Stimulated activated CD8-positive, alpha-beta memory T cell treated with anti-CD3 and anti-CD28 coated beads, Interleukin-15, amount 100 ng/mL, for 24 hours (primary cell): ENCODE measurements around the gene C2orf69.
A peak's percentile ranks its signal among the peaks of the same experiment; 100 is the strongest.
"Not testable (repeated sequence)": the region's sequence is repeated elsewhere in the genome, so short reads cannot be mapped to it uniquely, and the experiment has no call there.

ENCODE experiments used
- DNase-seq: peaks from one replicate; pipeline ENCODE4 v3.0.0-alpha.2; 2020; ENCODE audit warnings: low read depth

The C2orf69 gene

GRCh38 chr2:199911052-199911876 is at the start of gene C2orf69:
C2orf69 (plus strand) TSS chr2:199911293; CDS start chr2:199911439, 146 bp downstream.
- DNase-seq: peak; percentile 82

- DNase-seq: no peak
Measured at GRCh38 chr2:199862788-199863187, 48.3 kb upstream of the C2orf69 start.

- no peak for DNase-seq
Measured at GRCh38 chr2:199865905-199866304, 45.2 kb upstream of the C2orf69 start.

- DNase-seq: no peak
Measured at GRCh38 chr2:199868431-199869226, 42.5 kb upstream of the C2orf69 start.

- no peak for DNase-seq
Measured at GRCh38 chr2:199869227-199869541, 41.9 kb upstream of the C2orf69 start.

GRCh38 chr2:199869653-199870052 is 41.4 kb upstream of the C2orf69 start:
- no peak for DNase-seq

- no peak for DNase-seq
Measured at GRCh38 chr2:199870581-199870980, 40.5 kb upstream of the C2orf69 start.

- no peak for DNase-seq
Measured at GRCh38 chr2:199874209-199874608, 36.9 kb upstream of the C2orf69 start.

GRCh38 chr2:199875400-199875799 is 35.7 kb upstream of the C2orf69 start:
- DNase-seq: no peak

- no peak for DNase-seq
Measured at GRCh38 chr2:199882667-199883066, 28.4 kb upstream of the C2orf69 start.

- DNase-seq: no peak
Measured at GRCh38 chr2:199883474-199884212, 27.4 kb upstream of the C2orf69 start.

GRCh38 chr2:199895406-199895805 is 15.7 kb upstream of the C2orf69 start:
- DNase-seq: no peak

GRCh38 chr2:199896617-199897016 is 14.5 kb upstream of the C2orf69 start:
- DNase-seq: no peak

GRCh38 chr2:199901942-199902341 is 9.2 kb upstream of the C2orf69 start:
- no peak for DNase-seq

- DNase-seq: no peak
Measured at GRCh38 chr2:199902486-199903110, 8.5 kb upstream of the C2orf69 start.

- DNase-seq: no peak
Measured at GRCh38 chr2:199903111-199903510, 8.0 kb upstream of the C2orf69 start.

- DNase-seq: no peak
Measured at GRCh38 chr2:199907008-199907714, 3.9 kb upstream of the C2orf69 start.

- no peak for DNase-seq
Measured at GRCh38 chr2:199910338-199911051, 598 bp upstream of the C2orf69 start.

- DNase-seq: no peak
Measured at GRCh38 chr2:199911877-199912161, 726 bp downstream of the C2orf69 start.

GRCh38 chr2:199912553-199913114 is 1.5 kb downstream of the C2orf69 start:
- DNase-seq: not testable (repeated sequence)
